GM10248 (cell line): ENCODE results near the gene PRTG.

Experiments
- CTCF ChIA-PET: fragments of 300-600 bp; sonication (Branson Sonifier 250); formaldehyde crosslinking; extraction: SDS; loops from one replicate; lab custom pipeline; 2021; ENCODE audit warnings: antibody characterized with exemption; lab: Yijun Ruan, JAX
- POLR2A ChIA-PET: fragments of 350-650 bp; sonication (Branson Sonifier 250); formaldehyde crosslinking; extraction: SDS; loops from one replicate; lab custom pipeline; 2020; ENCODE audit warnings: antibody characterized with exemption; lab: Yijun Ruan, JAX
- DNase-seq: peaks from one replicate; pipeline ENCODE4 v3.0.0; 2012; ENCODE audit errors: extremely low spot score
- CTCF ChIP-seq: IDR thresholded peaks from 2 replicates; pipeline ENCODE4 v1.5.1; 2012; ENCODE audit warnings: mild to moderate bottlenecking, low read depth; ENCODE audit errors: extremely low read depth, missing control alignments, control extremely low read depth

The PRTG gene

GRCh38 chr15:55721554-55722185 lies 21.3 kb downstream of the PRTG start:
- ChIA-PET POLR2A (no interaction called here), CTCF (no interaction called here)
- no peak for DNase-seq
- no peak for TF ChIP-seq CTCF

GRCh38 chr15:55715355-55716076 lies 27.4 kb downstream of the PRTG start:
- ChIA-PET POLR2A (no interaction called here), CTCF (no interaction called here)

DNA sequence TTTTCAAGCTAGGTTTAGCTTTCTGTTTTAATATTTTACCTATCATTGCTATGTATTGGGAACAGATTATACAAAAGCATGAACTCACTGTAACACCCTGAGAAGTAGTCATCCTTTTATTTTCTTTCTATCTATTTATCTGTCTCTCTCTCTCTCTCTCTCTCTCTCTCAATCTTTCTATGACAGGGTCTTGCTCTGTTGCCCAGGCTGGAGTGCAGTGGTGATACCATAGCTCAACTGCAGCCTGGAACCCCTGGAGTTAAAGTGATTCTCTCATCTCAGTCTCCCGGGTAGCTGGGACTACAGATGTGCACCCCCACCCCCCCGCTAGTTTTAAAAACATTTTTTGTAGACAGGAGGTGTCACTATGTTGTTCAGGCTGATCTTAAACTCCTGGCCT lies 28.9 kb downstream of the PRTG start:
- POLR2A ChIA-PET = no interaction called here
- DNase-seq = no peak
- CTCF ChIA-PET = interaction anchor here (1.1 to 3.1 kb wide), 2 partner anchors 13 to 61 kb away, joined by 3 to 7 read pairs; no protein-coding TSS in a partner anchor
- TF ChIP-seq CTCF = no peak

More at GRCh38 chr15:55715355-55716076, 27.4 kb downstream of the PRTG start:
- TF ChIP-seq CTCF = no peak
- no peak for DNase-seq

DNA sequence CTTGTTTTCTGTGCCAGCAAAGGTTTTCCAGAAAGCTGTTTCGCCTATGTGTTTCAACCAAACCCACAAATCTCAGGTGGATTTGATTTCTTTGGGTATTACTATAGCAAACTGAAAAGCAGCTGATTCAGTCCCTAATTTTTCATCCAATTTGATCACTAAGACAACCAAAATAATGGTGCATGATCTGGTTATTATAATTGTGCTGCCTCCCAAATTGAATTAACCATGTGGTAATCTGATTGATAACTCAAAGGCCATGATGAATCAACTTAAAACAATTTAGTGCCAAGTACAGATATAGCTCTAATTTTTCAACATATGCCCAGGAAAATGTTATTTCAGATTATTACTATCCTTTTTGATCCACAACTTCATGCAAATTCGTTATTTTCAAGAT lies 30.6 kb downstream of the PRTG start:
- DNase-seq = no peak
- CTCF ChIA-PET = interaction anchor here (1.2 to 3.1 kb wide), 3 partner anchors 8 to 63 kb away, joined by 3 to 7 read pairs (median 4); no protein-coding TSS in a partner anchor
- POLR2A ChIA-PET = no interaction called here
- no peak for TF ChIP-seq CTCF

GRCh38 chr15:55710286-55710685 lies 32.7 kb downstream of the PRTG start:
- no peak for DNase-seq
- TF ChIP-seq CTCF = no peak
- ChIA-PET POLR2A (no interaction called here), CTCF (no interaction called here)

DNA sequence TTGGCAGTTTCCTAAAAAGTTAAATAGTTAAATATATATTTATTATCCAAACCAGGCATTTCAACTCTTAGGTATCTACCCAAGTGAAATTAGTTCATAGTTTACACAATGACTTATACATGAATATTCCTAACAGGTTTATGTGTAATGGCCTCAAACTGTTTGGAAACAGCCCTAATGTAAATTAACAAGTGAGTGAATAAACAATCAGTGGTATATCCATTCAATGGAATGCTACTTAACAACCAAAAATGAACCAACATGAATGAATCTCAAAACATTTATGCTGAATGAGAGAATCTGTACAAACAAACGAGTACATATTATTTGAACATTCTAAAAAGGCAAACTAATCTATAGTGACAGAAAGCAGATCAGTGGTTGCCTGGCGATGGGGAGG lies 33.5 kb downstream of the PRTG start:
- POLR2A ChIA-PET = no interaction called here
- no peak for TF ChIP-seq CTCF
- CTCF ChIA-PET = interaction anchor here (1.4 kb wide), 1 partner anchor 24 kb away, joined by 3 read pairs; no protein-coding TSS in a partner anchor
- no peak for DNase-seq
